ENCODE data around the gene NKIRAS1.

NKIRAS1 gene

DNA sequence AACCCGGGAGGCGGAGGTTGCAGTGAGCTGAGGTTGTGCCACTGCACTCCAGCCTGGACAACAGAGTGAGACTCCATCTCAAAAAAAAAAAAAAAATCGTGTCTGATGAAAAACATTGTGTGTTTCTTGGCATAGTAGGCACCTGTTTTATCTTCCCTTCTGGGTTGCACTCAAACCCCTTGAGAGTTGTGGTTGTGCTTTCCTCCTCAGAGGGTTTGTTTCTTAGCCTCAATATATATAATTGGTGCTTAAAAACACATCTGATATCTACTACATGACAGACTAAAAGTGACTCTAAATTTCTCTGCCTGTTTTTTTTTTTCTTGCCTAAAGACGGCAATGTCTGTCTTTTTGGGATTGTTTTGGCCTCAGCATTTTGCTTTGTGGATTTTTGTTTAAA lies 35.9 kb upstream of the NKIRAS1 start:
- Histone ChIP-seq H3K27me3 (ENCODE audit: insufficient read depth, poor library complexity, severe bottlenecking) (no peaks in the 10 kb centered on the region), H3K4me3 (replicated peaks; ENCODE audit: insufficient read depth, low read length) (no peak overlapping the region), H3K27ac (replicated peaks) (no peak overlapping the region)
- TF ChIP-seq POLR2AphosphoS5 (IDR thresholded peaks at IDR 0.05; ENCODE audit: low read depth) (no peak), CTCF (IDR thresholded peaks at IDR 0.05; ENCODE audit: insufficient read depth, low read length) (no peak)
- DNase-seq (ENCODE audit: low read depth in 1 of 2, low spot score in 1 of 2) = no peak

- no peak overlapping the region for H3K4me3 ChIP-seq (replicated peaks; ENCODE audit: insufficient read depth, low read length)
- no peak for TF ChIP-seq CTCF (IDR thresholded peaks at IDR 0.05; ENCODE audit: insufficient read depth, low read length)
- TF ChIP-seq SPI1 (IDR thresholded peaks at IDR 0.05; ENCODE audit: borderline replicate concordance, low read depth) = no peak
- no peak for TF ChIP-seq POLR2AphosphoS5 (IDR thresholded peaks at IDR 0.05; ENCODE audit: low read depth)
- no peak for TF ChIP-seq REST (IDR thresholded peaks at IDR 0.05; ENCODE audit: insufficient replicate concordance, low read depth)
- TF ChIP-seq GABPA (IDR thresholded peaks at IDR 0.05; ENCODE audit: low read depth) = no peak
- no peak for DNase-seq (ENCODE audit: low read depth in 1 of 2, low spot score in 1 of 2)
- H3K27ac ChIP-seq (replicated peaks) = no peak overlapping the region
- no peaks in the 10 kb centered on the region for H3K27me3 ChIP-seq (ENCODE audit: insufficient read depth, poor library complexity, severe bottlenecking)
These were observed 33.5 kb upstream of the NKIRAS1 start for GRCh38 chr3:23950293-23950692.

- H3K4me3 ChIP-seq (replicated peaks; ENCODE audit: insufficient read depth, low read length) = no peak overlapping the region
- H3K27me3 ChIP-seq (ENCODE audit: insufficient read depth, poor library complexity, severe bottlenecking) = no peaks in the 10 kb centered on the region
- no peak overlapping the region for H3K27ac ChIP-seq (replicated peaks)
- no peak for DNase-seq (ENCODE audit: low read depth in 1 of 2, low spot score in 1 of 2)
- TF ChIP-seq SPI1 (IDR thresholded peaks at IDR 0.05; ENCODE audit: borderline replicate concordance, low read depth) = no peak
- TF ChIP-seq GABPA (IDR thresholded peaks at IDR 0.05; ENCODE audit: low read depth) = no peak
- no peak for TF ChIP-seq POLR2AphosphoS5 (IDR thresholded peaks at IDR 0.05; ENCODE audit: low read depth)
- TF ChIP-seq REST (IDR thresholded peaks at IDR 0.05; ENCODE audit: insufficient replicate concordance, low read depth) = no peak
- TF ChIP-seq CTCF (IDR thresholded peaks at IDR 0.05; ENCODE audit: insufficient read depth, low read length) = no peak
These were observed 33.0 kb upstream of the NKIRAS1 start for GRCh38 chr3:23949784-23950183.

DNA sequence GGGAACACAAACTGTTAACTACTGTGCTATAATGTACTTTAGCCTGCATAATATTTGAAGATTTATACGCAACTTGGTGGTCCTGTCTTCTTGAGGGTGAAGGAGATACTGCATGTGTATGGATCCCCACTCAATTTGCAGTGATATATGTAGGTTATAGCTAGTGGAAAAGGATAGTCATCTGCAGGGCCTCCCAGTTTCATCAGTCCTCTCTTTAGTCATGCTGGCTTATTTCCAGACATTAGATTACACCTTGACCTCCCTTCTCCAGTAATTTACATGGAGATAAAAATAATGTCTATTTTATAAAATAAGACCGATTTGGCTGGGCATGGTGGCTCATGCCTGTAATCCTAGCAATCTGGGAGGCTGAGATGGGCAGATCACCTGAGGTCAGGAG lies 32.0 kb upstream of the NKIRAS1 start:
- TF ChIP-seq CTCF (IDR thresholded peaks at IDR 0.05; ENCODE audit: insufficient read depth, low read length) = no peak
- no peak for TF ChIP-seq GABPA (IDR thresholded peaks at IDR 0.05; ENCODE audit: low read depth)
- TF ChIP-seq POLR2AphosphoS5 (IDR thresholded peaks at IDR 0.05; ENCODE audit: low read depth) = no peak
- H3K27ac ChIP-seq (replicated peaks) = no peak overlapping the region
- no peak for DNase-seq (ENCODE audit: low read depth in 1 of 2, low spot score in 1 of 2)
- H3K27me3 ChIP-seq (ENCODE audit: insufficient read depth, poor library complexity, severe bottlenecking) = peaks cover 5% of the 10 kb centered on the region
- no peak overlapping the region for H3K4me3 ChIP-seq (replicated peaks; ENCODE audit: insufficient read depth, low read length)
